K562 (cell line): Measurements from ENCODE around the gene PSPC1.

Source experiments
- ATF6 ChIP-seq: sonication (generic); formaldehyde crosslinking; IDR thresholded peaks from 2 replicates; pipeline ENCODE4 v1.4.0; 2020; ENCODE audit warnings: mild to moderate bottlenecking, missing genetic modification reagents
- GTF2B ChIP-seq: IDR thresholded peaks from 2 replicates; pipeline ENCODE4 v1.6.1; 2011; ENCODE audit not compliant: insufficient read length; ENCODE audit errors: extremely low read depth
- LARP7 ChIP-seq: fragments of 450-650 bp; IDR thresholded peaks from 2 replicates; pipeline ENCODE4 v1.6.1; 2016
- PATZ1 ChIP-seq: fragments of 250-450 bp; sonication (Bioruptor Pico); IDR thresholded peaks from 2 replicates; pipeline ENCODE4 v1.5.0; 2020; ENCODE audit warnings: mild to moderate bottlenecking, borderline replicate concordance
- POLR2A ChIP-seq: fragments of 450-650 bp; conservative IDR thresholded peaks from 2 replicates; pipeline ENCODE4 v1.6.1; 2016
- SNRNP70 ChIP-seq: fragments of 200-400 bp; formaldehyde crosslinking; optimal IDR thresholded peaks from 2 replicates; pipeline ENCODE3; 2017; ENCODE audit warnings: low read depth, low read length
- ZNF232 ChIP-seq: sonication (generic); formaldehyde crosslinking; IDR thresholded peaks from 2 replicates; pipeline ENCODE4 v1.8.0; 2022; ENCODE audit warnings: mild to moderate bottlenecking, missing genetic modification reagents
- ZNF3 ChIP-seq: fragments of 250-450 bp; sonication (Bioruptor Pico); IDR thresholded peaks from 2 replicates; pipeline ENCODE4 v1.5.0; 2021; ENCODE audit warnings: mild to moderate bottlenecking, moderate library complexity
- ZNF431 ChIP-seq: sonication (generic); formaldehyde crosslinking; IDR thresholded peaks from 2 replicates; pipeline ENCODE4 v1.8.0; 2022; ENCODE audit warnings: mild to moderate bottlenecking, missing genetic modification reagents
- ZNF696 ChIP-seq: fragments of 250-450 bp; sonication (Bioruptor Pico); conservative IDR thresholded peaks from 2 replicates; pipeline ENCODE4 v1.4.0; 2020; ENCODE audit warnings: mild to moderate bottlenecking, moderate library complexity

- TF ChIP-seq ATF6 (no peak), ZNF3 (CRISPR knock-in tag) (no peak), ZNF696 (no peak), LARP7 (no peak), ZNF232 (CRISPR knock-in tag) (no peak), SNRNP70 (no peak), GTF2B (no peak), PATZ1 (CRISPR knock-in tag) (no peak), POLR2A (no peak), ZNF431 (CRISPR knock-in tag) (no peak)
Measured at GRCh38 chr13:19664481-19665230, 118.1 kb downstream of the PSPC1 start.
